GM19372 (cell line): ENCODE results near the gene SEMA6B.

ENCODE experiments used
- ATAC-seq: cut with Tn5 transposase; IDR thresholded peaks from one replicate; pipeline ENCODE4 v1.9.1; 2021; ENCODE audit warnings: mild to moderate bottlenecking, low read depth, moderate library complexity; ENCODE audit not compliant: unreplicated experiment

SEMA6B gene

DNA sequence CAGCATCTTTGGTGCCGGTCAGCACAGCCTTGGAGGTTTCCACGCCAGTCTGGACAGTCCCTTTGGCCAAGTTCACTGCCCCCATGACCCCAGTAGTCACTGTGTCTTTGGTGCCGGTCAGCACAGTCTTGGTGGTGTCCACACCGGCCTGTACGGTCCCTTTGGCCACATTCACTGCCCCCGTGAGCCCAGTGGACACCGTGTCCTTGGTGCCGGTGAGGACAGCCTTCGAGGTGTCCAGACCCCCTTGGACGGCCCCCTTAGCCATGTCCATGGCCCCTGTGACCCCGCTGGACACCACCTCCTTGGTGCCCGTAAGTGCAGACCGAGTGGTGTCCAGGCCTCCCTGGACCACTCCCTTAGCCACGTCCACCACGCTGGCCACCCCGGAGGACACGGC is 46.2 kb downstream of the SEMA6B start:
- no peak for ATAC-seq

DNA sequence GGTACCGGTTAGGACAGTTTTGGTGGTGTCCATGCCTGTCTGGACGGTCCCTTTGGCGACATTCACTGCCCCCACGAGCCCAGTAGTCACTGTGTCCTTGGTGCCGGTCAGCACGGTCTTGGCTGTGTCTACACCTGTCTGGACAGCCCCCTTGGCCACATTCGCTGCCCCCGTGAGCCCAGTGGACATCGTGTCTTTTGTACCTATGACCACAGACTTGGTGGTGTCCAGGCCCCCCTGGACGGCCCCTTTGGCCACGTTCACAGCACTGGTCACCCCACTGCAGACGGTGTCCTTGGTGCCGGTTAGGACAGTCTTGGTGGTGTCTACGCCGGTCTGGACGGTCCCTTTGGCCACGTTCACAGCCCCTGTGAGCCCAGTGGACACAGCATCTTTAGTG is 47.4 kb downstream of the SEMA6B start:
- ATAC-seq, result no peak

DNA sequence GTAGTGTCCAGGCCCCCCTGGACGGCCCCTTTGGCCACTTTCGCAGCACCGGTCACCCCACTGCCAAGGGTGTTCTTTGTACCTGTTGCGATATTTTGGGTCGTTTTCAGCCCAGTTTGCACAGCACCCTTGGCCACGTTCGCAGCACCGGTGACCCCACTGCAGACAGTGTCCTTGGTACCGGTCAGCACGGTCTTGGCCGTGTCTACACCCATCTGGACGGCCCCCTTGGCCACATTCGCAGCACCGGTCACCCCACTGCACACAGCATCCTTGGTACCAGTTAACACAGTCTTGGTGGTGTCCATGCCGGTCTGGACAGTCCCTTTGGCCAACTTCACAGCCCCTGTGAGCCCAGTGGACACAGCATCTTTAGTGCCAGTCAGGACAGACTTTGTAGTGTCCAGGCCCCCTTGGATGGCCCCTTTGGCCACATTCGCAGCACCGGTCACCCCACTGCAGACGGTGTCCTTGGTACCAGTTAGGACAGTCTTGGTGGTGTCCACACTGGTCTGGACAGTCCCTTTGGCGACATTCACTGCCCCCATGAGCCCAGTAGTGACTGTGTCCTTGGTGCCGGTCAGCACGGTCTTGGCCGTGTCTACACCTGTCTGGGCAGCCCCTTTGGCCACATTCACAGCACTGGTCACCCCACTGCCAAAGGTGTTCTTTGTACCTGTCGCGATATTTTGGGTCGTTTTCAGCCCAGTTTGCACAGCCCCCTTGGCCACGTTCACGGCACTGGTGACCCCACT is 48.0 kb downstream of the SEMA6B start:
- no peak for ATAC-seq

DNA sequence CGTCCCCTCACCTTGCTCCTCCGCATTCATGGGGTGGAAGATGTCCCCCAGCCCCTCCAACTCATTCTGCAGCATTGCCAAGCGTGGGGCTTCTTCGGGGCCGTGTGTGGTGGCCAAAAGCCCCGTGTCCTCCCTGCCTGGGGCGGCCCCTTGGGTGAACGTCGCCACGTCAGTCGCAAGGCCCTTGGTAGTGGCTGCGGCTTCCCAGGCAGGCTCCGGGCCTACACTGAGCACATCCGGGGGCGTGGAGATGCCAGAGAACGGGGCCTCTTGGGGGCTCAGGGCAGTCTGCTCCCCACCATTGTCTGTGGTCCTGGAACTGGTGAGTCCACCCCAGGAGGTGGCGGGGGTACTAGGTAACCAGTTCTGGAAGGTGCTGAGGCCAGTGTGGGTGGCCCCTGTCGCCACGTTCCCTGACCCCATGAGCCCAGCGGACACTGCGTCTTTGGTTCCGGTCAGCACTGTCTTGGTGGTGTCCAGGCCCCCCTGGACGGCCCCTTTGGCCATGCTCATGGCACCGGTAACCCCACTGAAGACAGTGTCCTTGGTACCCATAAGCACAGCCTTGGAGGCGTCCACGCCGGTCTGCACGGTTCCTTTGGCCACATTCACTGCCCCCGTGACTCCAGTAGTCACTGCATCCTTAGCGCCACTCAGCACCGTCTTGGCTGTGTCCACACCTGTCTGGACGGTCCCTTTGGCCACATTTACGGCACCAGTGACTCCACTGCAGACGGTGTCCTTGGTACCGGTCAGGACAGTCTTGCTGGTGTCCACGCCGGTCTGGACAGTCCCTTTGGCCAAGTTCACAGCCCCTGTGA is 48.8 kb downstream of the SEMA6B start:
- ATAC-seq, result no peak

DNA sequence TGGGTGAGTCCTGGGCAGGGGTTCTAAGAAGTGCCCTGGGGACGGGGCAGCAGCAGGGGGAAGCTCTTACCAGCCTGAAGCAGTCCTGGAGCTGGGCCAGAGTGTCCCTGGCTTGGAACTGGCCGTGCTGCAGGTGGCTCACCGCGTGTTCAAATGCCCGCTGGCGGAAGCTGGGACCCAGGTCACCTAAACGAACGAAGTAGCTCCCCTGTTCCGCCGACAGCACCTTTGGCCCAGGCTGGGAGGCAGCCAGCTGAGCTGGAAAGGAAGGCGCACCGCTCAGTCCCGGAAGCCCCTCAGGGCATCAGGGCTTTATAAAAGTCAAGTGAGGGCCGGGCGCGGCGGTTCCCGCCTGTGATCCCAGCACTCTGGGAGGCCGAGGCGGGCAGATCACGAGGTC is 50.8 kb downstream of the SEMA6B start:
- ATAC-seq, result no peak

DNA sequence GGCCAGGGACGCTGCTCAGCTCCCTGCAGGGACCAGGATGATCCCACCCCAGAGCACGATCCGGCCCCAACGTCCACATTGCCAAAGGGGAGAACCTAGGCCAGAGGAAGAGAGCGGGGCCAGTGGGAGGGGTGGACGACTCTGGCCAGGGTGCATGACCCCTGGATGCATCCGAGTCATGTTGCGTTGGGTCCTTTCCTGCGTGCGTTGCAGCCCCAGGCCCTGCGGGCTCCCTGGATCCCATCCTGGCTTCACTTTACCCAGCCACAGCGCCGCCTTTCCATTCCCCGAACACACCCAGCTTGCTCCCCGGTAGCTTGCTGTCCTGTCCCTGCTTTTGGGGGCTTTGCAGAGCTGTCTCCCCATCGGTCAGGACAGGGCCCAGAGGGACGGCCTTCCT is 51.7 kb downstream of the SEMA6B start:
- ATAC-seq, result no peak

DNA sequence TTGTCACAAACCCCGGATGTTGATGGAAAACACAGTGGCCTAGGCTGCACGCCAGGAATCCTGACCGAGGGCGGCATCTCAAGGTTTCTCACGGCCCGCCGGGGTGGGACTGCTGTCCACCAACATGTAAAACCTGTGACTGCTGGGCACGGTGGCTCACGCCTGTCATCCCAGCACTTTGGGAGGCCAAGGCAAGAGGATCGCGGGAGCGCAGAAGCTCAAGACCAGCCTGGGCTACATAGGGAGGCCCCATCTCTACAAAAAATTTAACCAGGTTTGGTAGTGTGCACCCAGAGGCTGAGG is 52.4 kb downstream of the SEMA6B start:
- ATAC-seq, result no peak

DNA sequence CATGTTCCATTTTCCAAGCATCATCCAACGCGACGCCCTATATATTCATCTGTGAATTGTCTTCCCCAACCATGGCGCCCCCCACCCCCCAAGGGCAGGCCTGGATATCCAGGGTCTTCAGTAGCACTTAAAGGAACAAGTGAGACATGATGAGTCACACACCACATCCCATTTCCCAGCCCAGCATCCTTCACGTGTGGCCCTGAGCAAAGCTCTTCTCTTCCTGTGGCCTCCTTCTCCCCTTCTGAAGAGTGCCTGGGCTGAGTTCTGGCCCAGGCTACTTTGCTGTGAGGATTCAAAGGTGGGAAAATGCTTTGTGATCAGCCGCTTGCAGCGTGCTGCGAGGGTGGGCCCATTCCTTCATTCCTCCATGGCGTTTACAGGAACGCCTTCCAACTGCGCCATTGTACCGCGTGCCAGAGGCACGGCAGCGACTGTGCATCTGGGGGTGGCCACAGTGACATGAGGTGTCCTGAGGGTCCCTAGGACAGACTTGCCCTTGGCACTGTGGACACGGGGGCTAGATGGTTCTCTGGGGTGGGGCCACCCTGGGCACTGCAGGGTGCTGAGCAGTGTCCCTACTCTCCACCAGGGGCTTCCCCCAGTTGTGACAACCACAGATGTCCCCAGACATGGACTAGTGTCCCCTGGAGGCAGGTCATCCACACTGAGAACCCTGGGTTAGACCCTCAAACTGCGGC is 52.9 kb downstream of the SEMA6B start:
- ATAC-seq, result no peak

DNA sequence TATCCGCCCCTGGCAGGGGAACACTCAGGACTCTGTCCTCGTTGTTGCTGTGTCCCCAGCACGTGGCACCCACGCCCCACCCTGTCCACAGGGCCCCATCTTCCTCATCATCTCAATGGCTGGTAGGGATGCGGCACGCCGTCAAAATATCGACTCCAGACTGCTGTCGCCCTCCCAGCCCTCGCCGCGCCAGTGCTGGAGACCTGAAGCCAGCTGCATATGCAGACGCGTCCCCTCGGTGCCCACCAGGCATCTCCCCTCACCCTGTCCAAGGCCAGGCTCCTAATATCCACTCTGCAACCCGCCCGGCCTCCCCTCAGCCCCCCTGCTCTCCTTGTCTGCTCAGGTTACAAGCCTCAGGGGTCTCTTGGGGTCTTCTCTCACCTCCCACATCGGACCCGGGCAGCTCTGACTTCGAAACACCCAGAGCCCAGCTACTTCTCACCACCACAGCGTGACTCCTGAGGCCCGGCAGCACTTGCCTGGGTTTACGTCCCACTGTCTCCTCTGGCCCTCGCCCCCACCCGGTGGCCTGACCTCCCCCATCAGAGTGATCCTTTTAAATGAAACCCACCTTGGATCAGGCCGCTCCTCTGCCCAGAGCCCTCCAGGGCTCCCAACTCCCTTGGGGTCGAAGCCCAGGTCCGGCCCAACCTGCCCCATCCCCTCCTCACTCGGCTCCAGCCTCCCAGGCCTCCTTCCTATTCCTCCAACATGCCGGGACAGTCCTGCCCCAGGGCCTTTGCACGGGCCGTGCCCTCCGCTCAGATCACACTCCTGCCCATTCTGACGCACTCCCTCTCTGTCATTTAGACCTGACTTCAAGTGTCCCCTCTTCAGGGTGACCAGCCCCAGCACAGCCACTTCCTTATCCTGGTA is 53.7 kb downstream of the SEMA6B start:
- no peak for ATAC-seq

DNA sequence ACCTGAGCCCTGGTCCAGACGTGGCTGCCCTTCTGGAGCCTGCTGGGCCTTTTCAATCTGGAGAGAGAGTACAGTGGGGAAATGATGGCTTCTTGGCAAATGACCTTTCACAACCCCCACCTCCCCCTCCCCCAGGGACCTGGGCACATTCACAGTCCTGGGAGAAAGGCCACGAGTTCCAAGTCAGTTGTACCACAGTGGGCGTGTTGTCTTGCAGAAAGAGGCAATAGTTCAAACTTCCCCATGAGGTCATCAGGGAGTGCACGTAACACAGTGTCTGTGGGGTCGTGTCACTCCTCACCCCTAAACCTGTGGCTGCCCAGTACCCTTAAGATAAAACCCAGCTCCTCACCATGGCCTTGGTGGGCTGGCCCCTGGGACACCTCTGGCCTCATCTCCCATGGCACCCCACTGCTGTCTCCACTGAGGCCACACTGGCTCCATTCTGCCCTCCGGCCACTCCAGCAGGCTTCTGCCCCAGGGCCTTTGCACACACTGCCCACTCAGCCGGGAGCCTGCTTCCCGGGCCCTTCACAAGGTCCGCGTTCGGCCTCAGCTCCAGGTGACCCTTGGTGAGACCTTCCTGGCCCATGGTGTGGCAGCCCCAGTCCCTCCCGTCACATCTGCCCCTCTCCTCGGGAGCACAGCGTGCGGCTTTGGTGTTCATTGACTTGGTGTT is 54.5 kb downstream of the SEMA6B start:
- no peak for ATAC-seq

DNA sequence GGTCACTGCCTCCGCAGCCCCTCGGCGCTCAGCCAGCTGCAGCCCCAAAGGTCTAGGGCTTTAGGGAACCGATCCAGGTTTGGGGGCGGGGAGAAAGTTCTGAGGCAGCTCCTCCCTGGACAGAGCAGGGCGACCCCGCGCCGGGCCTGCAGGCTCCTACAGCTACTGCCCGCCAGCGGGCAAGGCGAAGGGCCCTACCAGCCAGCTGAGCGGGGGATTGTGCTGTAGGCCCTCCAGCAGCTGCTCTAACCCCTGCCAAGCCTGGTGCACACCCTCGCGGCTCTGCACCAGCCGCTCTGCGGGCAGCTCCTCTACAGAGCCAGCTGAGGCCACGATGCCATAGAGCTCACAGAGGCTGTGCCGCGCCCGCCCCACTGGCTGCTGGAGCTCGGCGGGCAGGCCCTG is 55.2 kb downstream of the SEMA6B start:
- no peak for ATAC-seq

DNA sequence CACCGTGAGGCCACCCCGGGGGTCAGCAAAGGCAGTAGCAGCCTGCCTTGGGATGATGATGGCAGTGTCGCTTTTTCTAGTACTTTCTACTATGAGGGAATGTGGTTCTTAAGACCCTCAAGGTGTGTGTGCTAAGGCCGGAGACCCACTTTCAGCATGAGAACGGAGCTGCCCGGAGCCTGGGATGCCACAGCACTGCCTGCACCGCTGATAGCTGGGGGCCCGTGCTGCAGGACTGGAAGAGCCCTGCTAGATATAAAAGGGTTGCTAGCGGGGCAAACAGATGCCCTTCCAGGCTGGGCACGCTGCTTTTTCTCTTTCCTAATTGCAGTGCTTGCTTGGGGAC is 55.7 kb downstream of the SEMA6B start:
- no peak for ATAC-seq

DNA sequence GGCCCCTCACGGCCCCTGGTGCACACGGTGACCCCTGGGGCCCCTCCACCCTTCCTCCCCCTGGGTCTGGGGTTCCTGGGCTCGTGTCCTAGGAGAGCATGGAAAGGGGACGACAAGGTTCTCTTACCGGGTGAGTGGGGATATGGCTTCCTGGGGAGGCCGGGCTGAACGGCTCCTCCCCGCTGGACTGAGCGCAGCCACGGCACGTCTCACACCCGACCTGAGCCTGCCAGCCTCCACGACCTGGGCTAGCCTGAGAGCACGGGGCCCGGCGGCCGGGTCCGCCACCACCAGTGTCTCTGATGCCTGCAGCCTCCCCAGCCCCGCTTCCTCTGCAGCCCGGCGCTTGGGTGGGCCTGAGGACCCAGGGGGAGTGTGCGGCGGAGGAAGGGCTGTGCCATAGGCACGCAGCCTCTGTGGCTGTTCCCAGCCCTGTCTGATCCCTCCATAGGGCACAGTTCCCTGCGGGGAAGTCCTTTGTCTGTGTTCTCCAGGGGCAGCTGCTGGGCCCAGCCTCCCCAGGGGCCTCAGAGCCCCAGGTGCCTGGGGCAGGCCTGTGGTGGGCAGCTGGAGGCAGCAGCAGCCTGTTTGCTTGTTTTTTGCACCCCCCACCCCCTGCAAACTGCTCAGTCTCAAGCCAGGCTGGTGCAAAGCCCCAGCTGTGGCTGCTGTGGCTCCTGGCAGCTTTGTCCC is 56.2 kb downstream of the SEMA6B start:
- ATAC-seq, result no peak

DNA sequence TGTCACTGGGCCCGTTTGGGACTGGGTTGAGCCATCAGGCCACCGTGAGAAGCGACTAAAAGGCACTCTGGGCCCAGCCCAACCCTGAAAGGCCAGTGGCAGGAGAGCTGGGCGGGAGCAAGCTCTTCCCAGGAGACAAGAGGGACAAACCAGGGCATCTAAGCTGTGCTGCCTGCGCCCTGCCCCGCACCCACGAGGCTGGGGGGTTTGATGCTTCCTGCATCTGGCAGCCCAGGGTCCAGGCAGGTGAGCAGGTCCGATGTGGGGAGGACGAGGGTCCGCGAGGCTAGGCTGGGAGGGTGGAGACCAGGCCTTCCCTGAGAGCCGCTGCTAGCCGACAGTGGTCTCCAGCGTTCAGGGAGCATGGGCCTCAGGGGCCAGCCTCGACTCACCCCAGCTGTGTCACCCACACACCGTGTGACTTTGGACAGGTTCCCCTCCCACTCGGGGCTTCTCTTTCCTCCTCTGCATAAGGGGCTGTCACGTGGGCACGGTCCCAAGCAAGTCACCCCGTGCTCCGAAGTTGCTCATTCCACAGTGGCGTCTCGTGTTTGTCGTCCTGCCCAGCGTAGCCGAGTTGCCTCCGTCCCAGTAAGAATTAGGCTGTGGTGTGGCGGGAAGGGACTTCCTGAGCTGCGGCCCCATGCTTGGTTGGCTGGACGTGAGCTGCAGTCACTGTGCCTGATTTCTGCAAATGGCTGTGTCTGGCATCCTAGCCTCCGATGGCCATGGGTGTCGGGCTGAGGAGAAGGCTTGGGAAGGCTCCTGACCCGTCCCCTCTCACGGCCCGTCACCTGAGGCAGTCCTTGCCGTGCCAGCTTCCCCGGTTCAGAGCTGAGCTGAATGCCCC is 57.0 kb downstream of the SEMA6B start:
- no peak for ATAC-seq

DNA sequence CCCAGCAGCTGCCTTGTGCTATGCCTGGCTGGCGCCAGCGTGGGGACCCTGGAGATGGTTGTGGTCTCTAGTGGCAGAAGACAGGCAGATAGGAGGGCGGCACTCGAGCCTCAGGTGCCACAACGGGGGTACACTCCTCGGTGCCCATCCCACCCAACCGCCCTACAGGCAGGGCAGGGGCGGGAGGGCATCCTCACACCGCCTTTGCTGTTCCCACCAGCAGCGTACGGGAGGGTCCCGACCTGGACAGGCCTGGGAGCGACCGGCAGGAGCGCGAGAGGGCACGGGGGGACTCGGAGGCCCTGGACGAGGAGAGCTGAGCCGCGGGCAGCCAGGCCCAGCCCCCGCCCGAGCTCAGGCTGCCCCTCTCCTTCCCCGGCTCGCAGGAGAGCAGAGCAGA is 57.8 kb downstream of the SEMA6B start:
- no peak for ATAC-seq

DNA sequence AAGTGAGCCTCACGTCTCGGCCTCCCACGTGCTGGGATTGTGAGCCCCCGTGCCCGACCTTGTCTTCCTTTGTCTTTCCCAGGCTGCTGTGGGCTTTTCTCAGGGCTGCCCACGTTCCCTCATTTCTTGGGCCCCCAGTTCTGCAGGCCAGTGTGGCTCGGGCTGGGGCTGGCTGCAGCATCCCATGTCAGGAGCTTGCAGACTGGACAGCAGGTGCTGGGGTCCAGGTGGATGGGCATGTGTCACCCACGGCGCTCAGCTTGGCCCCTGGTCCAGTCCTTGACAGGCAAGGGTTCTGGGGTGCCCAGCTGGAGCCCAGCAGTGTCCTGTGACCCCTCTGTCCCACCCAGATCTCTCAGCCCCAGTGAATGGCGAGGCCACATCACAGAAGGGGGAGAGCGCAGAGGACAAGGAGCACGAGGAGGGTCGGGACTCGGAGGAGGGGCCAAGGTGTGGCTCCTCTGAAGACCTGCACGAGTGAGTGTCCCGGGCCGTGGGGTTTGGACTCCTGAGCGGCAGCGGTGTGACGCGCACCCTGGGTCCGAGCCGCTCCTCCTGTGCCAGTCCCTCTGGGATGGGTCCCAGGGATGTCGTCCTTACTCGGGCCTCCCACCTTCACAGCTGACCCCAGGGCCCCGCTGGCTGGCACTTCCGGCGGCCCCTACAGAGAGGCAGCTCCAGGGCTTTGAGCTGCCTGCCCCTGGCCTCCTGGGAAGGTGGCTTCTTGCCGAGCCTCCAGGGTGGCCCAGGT is 58.5 kb downstream of the SEMA6B start:
- ATAC-seq, result no peak

DNA sequence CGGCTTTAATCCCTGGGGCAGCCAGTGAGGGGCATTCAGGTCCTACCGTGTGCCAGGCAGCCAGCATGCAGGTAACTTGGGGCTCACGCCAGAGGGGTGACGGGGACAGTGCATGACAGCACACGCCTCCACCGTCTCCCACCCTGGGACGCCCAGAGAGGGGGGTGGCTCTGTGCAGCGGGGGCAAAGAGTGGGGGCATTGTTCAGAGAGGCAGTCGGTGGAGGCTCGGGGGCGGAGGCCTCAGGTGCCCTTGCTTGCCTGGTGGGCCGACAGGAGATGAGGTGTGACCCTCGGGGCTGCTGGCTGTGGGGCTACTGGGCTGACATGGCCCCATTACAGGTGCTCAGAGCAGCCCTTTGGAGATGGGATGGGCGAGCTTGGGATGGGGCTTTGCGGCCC is 59.6 kb downstream of the SEMA6B start:
- ATAC-seq, result no peak

DNA sequence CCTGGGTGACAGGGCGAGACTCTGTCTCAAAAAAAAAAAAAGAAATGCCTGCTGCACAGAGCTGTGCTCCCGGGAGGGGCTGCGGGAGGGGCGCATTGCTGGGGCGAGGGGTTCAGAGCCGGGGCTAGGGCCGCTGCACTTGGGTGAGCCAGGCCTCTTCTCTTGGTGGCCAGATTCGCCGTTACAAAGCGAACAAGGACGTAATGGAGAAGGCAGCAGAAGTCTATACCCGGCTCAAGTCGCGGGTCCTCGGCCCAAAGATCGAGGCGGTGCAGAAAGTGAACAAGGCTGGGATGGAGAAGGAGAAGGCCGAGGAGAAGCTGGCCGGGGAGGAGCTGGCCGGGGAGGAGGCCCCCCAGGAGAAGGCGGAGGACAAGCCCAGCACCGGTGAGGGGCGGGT is 60.2 kb downstream of the SEMA6B start:
- ATAC-seq, result no peak
